ENCODE results near the gene CNTN5.
"Not testable (repeated sequence)": the region's sequence is repeated elsewhere in the genome, so short reads cannot be mapped to it uniquely, and the experiment has no call there.

CNTN5 gene

DNA sequence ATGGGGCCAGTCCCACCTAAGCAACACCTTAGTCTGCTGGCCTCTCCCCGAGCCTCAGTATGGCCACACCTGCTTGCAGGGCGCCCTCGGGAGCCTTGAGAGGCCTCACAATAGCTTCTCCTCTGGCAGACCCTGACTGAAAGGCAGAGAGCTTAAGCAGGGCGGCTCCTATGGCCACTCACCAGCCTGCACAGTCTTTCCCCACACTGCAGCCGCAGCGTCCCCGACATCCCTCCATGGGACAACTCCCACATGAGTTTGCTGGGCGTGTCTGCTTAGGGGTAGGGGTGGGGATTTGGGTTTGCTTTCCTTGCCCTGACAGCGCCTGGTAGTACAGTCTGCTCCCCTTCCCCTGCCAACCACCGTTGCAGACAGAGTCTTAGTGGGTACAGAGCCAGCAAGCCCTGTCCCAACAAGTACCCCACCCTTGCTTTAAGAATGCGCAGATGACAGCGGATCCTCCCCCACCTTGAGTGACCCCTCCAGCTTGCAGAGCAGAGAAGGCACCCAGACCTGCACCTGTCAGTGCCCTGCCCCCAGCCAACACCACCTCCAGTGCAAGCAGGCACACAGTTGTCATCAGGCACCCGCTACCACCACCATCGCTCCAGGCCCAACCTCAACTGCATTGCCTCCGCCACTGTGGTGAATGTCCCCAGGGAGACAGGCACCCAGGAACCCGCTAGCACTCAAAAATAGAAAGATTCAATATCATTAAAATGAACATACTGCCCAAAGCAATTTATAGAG, 1252.5 kb downstream of the CNTN5 start:
- TF ChIP-seq, protein P1, sequence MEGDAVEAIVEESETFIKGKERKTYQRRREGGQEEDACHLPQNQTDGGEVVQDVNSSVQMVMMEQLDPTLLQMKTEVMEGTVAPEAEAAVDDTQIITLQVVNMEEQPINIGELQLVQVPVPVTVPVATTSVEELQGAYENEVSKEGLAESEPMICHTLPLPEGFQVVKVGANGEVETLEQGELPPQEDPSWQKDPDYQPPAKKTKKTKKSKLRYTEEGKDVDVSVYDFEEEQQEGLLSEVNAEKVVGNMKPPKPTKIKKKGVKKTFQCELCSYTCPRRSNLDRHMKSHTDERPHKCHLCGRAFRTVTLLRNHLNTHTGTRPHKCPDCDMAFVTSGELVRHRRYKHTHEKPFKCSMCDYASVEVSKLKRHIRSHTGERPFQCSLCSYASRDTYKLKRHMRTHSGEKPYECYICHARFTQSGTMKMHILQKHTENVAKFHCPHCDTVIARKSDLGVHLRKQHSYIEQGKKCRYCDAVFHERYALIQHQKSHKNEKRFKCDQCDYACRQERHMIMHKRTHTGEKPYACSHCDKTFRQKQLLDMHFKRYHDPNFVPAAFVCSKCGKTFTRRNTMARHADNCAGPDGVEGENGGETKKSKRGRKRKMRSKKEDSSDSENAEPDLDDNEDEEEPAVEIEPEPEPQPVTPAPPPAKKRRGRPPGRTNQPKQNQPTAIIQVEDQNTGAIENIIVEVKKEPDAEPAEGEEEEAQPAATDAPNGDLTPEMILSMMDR (IDR thresholded peaks at IDR 0.05; ENCODE audit: low read depth, low read length, missing control alignments) = no peak
- DNase-seq (ENCODE audit: low read depth) = no peak
- H3K4me3 ChIP-seq (ENCODE audit: low read depth, low read length) = no peak overlapping the region

DNA sequence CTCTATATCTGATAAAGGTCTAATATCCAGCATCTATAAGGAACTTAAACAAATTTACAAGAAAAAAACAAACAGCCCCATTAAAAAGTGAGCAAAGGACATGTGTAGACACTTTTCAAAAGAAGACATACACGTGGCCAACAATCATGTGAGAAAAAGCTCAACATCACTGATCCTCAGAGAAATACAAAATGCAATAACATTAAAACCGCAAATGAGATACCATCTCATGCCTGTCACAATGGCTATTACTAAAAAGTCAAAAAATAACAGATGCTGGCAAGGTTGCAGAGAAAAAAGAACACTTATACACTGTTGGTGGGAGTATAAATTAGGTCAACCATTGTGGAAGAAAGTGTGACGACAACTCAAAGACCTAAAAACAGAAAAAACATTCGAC, 1253.7 kb downstream of the CNTN5 start:
- H3K4me3 ChIP-seq (ENCODE audit: low read depth, low read length); DNase-seq (ENCODE audit: low read depth): not testable (repeated sequence)

DNA sequence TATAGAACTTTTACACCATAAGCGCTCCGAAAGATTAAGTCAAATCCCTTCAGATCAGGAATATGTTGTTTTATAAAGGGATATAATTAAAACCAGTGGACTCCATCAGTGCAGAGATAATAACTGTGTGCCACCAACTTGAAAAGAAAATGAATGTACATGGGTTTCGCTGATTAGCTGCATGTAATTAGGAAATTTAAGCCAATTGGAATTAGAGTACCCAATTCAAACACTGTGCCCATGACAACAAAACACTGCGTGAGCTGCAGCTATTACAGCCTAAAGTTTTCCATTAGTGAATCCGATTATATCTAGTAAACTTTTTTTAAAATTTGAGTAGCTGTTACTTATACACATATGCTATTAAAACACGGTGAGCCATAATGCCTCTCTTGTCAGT, 1274.0 kb downstream of the CNTN5 start:
- no peak overlapping the region for H3K4me3 ChIP-seq (ENCODE audit: low read depth, low read length)
- TF ChIP-seq, protein P1 (IDR thresholded peaks at IDR 0.05; ENCODE audit: low read depth, low read length, missing control alignments) = no peak
- DNase-seq (ENCODE audit: low read depth) = no peak

DNA sequence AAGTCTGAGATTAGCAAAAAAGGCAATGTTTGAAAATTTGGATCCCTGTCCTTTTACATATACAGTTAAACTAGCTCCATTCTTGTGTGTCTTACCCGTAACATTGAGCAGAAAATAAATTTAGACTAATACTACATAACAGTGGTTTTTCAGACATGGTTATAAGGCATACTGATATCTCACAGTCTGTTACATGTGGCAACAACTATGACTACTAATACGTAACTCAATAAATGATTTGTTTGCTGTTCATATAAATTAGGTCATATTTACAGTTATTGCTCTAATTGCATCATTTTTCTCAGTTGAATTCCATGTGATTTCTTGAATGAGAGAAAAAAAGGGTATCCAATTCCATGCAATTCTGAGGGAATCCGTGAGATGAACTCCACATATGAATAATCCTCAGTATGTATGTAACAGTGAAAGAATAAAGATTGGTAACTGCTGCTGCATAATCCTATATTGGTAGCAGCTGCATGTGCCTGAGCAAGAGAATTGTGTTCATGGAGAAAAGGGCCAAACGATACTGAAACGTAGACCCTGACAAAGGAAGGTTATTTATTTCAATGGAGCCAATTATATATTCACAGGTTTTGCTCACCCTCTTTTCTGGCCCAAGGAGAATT, 1275.4 kb downstream of the CNTN5 start:
- DNase-seq (ENCODE audit: low read depth) = no peak

DNA sequence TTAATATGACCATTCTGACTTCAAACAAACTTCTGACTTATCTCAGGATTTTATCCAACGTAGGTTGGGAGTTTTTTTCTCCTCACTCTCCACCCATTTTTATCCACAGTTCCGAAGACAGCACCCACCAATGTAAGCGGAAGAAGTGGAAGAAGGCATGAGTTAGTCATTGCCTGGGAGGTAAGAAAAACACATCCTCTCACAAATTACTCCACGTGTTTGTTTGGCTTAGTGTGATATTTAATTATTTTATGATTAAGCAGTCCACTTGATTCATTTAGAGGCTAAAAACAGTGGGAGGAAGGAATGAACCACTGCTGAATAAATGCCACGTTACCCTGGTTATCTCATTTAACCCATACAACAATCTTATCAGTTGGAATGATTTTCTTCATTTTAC, 1276.8 kb downstream of the CNTN5 start:
- no peak overlapping the region for H3K4me3 ChIP-seq (ENCODE audit: low read depth, low read length)
- DNase-seq (ENCODE audit: low read depth) = no peak
- TF ChIP-seq, protein P1 (IDR thresholded peaks at IDR 0.05; ENCODE audit: low read depth, low read length, missing control alignments) = no peak

More for the DNA sequence above, 1275.4 kb downstream of the CNTN5 start:
- H3K4me3 ChIP-seq (ENCODE audit: low read depth, low read length) = no peak overlapping the region
- TF ChIP-seq, protein P1 (IDR thresholded peaks at IDR 0.05; ENCODE audit: low read depth, low read length, missing control alignments) = no peak

DNA sequence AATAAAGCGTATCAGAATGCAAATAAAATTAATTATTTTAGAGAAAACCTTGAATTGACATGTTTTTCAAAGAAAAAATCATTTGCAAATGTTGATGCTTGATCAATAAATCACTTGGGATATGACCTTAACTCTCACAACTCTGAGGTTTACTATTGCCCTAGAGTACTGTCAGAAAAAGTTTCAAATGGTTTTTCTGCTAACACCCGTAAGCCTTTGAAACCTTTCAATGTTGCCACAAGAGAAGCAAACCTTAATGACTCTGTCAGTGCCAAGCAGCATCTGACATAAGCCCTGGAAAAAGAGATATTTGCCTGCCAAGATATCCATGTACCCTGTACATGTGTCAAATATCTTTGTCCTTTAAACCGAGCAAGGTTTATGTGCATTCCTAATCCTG, 1282.1 kb downstream of the CNTN5 start:
- no peak overlapping the region for H3K4me3 ChIP-seq (ENCODE audit: low read depth, low read length)
- no peak for DNase-seq (ENCODE audit: low read depth)
- TF ChIP-seq, protein P1 (IDR thresholded peaks at IDR 0.05; ENCODE audit: low read depth, low read length, missing control alignments) = no peak

DNA sequence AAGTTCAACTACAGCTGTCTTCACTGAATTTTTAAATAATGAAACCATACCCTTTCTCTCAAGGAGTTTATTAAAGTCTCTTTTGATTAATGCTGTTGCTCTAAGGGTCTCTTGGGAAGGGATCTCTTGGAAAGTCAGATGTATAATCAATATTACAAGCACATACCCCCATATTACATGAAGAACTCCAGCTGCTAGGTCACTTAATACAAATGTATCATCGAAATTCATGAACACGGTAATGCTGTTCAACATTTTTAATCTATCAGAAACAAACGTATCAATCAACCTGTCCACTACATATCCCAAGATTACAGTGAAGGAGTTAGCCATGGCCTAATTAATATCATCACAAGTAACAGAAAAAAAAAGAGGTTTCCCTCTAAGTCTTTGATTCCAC, 1283.1 kb downstream of the CNTN5 start:
- DNase-seq (ENCODE audit: low read depth) = no peak
- TF ChIP-seq, protein P1 (IDR thresholded peaks at IDR 0.05; ENCODE audit: low read depth, low read length, missing control alignments) = no peak
- no peak overlapping the region for H3K4me3 ChIP-seq (ENCODE audit: low read depth, low read length)

Measured in GM12864 (cell line).